ENCODE data around the gene POLR3B. TPM values are rescaled to one million over a fixed set of nuclear protein-coding genes. Genes with fewer than 3 reads are reported as not detected.

POLR3B gene
- total RNA-seq, 2 experiments from 2014 or later, result 14.7 to 17.6 TPM

GRCh38 chr12:106308611-106309010 lies 48.9 kb upstream of the POLR3B start:
- no TSS peak for BruUV-seq (replicated peaks)
- no peaks in the 10 kb centered on the region for H4K20me1 ChIP-seq (ENCODE audit: insufficient read depth, low read length)
- H3K27ac ChIP-seq (ENCODE audit: low read depth, low read length, poor library complexity, severe bottlenecking), result no peak overlapping the region
- peaks cover 31% of the 10 kb centered on the region for H3K4me1 ChIP-seq (ENCODE audit: insufficient read depth, low read length, poor library complexity, severe bottlenecking)
- H3K79me2 ChIP-seq (ENCODE audit: insufficient read depth, low read depth, low read length), result no peaks in the 10 kb centered on the region
- no peak for DNase-seq (ENCODE audit: low spot score)
- no peaks in the 10 kb centered on the region for H3K9me2 ChIP-seq (ENCODE audit: insufficient read depth, low read length)
- no peak for TF ChIP-seq CTCF (conservative IDR thresholded peaks at IDR 0.05; ENCODE audit: low read length)
- TF ChIP-seq EZH2phosphoT487 (IDR thresholded peaks at IDR 0.05; ENCODE audit: borderline replicate concordance, low read depth, low read length), result no peak
- ChIA-PET POLR2A (interaction anchor here (1.1 to 1.4 kb wide), 2 partner anchors 9 to 24 kb away, joined by 4 to 6 read pairs; no protein-coding TSS in a partner anchor), CTCF (ENCODE audit: unreplicated experiment) (no interaction called here)
- no peak overlapping the region for H3K4me3 ChIP-seq (ENCODE audit: low read depth, low read length, poor library complexity, severe bottlenecking)
- no peak overlapping the region for H2AFZ ChIP-seq (ENCODE audit: low read length)
- H3K36me3 ChIP-seq (ENCODE audit: insufficient read depth, low read length), result no peaks in the 10 kb centered on the region
- no peaks in the 10 kb centered on the region for H3K9me3 ChIP-seq (ENCODE audit: low read length)
- intact Hi-C loops (cut with micrococcal nuclease; ENCODE audit: unreplicated experiment), result no loop called here
- H3K4me2 ChIP-seq (ENCODE audit: low read length), result no peak overlapping the region

DNA sequence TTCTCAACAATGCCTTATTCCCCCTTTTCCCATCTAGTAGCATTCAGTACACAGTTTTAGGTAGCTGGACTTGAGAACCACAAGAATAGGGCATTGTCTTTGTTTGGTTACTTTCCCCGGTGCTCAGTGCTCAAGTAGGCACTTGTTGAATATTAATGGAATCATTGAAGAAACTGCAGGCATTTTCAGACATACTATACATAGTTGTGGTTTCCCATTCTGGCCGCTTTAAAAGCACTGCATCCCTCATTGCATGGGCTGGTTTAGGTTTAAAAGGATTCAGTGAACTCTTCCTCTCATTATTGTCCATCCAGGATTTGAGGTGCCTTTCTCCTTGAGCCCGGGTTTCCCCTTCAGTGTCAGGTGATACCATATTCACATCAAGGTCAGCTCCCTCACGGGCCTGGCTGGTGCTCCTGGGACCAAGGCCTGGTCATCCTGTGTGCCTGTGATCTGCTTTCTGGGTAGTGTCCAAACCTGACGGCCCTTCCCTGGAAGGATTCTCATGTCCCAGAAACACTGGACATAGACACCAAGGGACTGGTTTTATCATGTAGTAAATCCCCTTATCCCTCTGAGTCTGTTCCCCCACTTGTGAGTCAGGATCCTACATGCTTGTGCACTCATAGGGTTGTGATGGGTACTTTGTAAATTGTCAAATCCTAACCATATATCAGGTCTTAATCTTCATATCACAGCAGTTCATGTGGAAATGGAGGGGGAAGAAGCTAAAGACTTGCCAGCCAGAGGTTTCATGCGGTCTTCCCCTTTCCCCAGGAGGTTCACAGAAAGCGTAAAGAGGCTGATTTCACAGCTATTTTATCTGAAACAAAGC lies 47.7 kb upstream of the POLR3B start:
- BruUV-seq (replicated peaks), result no TSS peak
- no peaks in the 10 kb centered on the region for H3K9me3 ChIP-seq (ENCODE audit: low read length)
- ChIA-PET CTCF (ENCODE audit: unreplicated experiment) (no interaction called here), POLR2A (interaction anchor here (0.6 to 0.9 kb wide), 3 partner anchors 17 to 207 kb away, joined by 3 to 4 read pairs (median 3); no protein-coding TSS in a partner anchor)
- H2AFZ ChIP-seq (ENCODE audit: low read length), result no peak overlapping the region
- DNase-seq (ENCODE audit: low spot score), result no peak
- H3K4me1 ChIP-seq (ENCODE audit: insufficient read depth, low read length, poor library complexity, severe bottlenecking), result peaks cover 21% of the 10 kb centered on the region
- H3K4me2 ChIP-seq (ENCODE audit: low read length), result no peak overlapping the region
- TF ChIP-seq CTCF (conservative IDR thresholded peaks at IDR 0.05; ENCODE audit: low read length) (no peak), EZH2phosphoT487 (IDR thresholded peaks at IDR 0.05; ENCODE audit: borderline replicate concordance, low read depth, low read length) (no peak)
- no peak overlapping the region for H3K27ac ChIP-seq (ENCODE audit: low read depth, low read length, poor library complexity, severe bottlenecking)
- no peaks in the 10 kb centered on the region for H3K9me2 ChIP-seq (ENCODE audit: insufficient read depth, low read length)
- no peaks in the 10 kb centered on the region for H3K79me2 ChIP-seq (ENCODE audit: insufficient read depth, low read depth, low read length)
- H4K20me1 ChIP-seq (ENCODE audit: insufficient read depth, low read length), result no peaks in the 10 kb centered on the region
- no peak overlapping the region for H3K4me3 ChIP-seq (ENCODE audit: low read depth, low read length, poor library complexity, severe bottlenecking)
- intact Hi-C loops (cut with micrococcal nuclease; ENCODE audit: unreplicated experiment), result no loop called here
- no peaks in the 10 kb centered on the region for H3K36me3 ChIP-seq (ENCODE audit: insufficient read depth, low read length)

DNA sequence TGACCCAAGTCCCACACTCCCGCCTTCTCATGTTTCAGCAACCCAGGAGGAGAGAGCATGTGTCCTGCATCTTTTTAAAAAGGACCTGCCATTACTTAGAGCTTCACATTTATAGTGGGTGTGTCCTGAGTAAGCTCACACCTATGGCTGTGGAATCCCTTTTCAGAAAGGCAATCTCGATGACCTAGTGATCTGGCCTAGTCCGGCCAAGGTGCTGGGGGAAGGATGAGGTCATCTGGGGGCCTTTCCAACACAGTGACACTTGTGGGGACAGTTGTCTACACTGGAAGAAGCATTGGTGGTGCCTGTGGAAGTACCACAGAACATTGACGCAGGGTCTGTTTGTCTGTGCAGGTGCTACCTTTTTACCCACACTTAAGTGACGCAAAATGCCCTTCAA lies 46.9 kb upstream of the POLR3B start:
- BruUV-seq (replicated peaks), result no TSS peak
- ChIA-PET POLR2A (interaction anchor here (0.6 to 0.8 kb wide), 2 partner anchors 16 to 208 kb away, joined by 3 to 4 read pairs; no protein-coding TSS in a partner anchor), CTCF (ENCODE audit: unreplicated experiment) (no interaction called here)
- DNase-seq (ENCODE audit: low spot score), result no peak
- Histone ChIP-seq H3K4me1 (ENCODE audit: insufficient read depth, low read length, poor library complexity, severe bottlenecking) (peaks cover 21% of the 10 kb centered on the region), H3K4me3 (ENCODE audit: low read depth, low read length, poor library complexity, severe bottlenecking) (no peak overlapping the region), H3K9me3 (ENCODE audit: low read length) (no peaks in the 10 kb centered on the region), H4K20me1 (ENCODE audit: insufficient read depth, low read length) (no peaks in the 10 kb centered on the region), H3K9me2 (ENCODE audit: insufficient read depth, low read length) (no peaks in the 10 kb centered on the region), H3K4me2 (ENCODE audit: low read length) (no peak overlapping the region), H3K79me2 (ENCODE audit: insufficient read depth, low read depth, low read length) (no peaks in the 10 kb centered on the region), H3K36me3 (ENCODE audit: insufficient read depth, low read length) (no peaks in the 10 kb centered on the region), H2AFZ (ENCODE audit: low read length) (no peak overlapping the region), H3K27ac (ENCODE audit: low read depth, low read length, poor library complexity, severe bottlenecking) (no peak overlapping the region)
- TF ChIP-seq CTCF (conservative IDR thresholded peaks at IDR 0.05; ENCODE audit: low read length) (no peak), EZH2phosphoT487 (IDR thresholded peaks at IDR 0.05; ENCODE audit: borderline replicate concordance, low read depth, low read length) (no peak)
- intact Hi-C loops (cut with micrococcal nuclease; ENCODE audit: unreplicated experiment), result no loop called here

All from OCI-LY7 (cell line).